Measurements from ENCODE around the gene GPR143. TPM values are rescaled to one million over a fixed set of nuclear protein-coding genes. Genes with fewer than 3 reads are reported as not detected.

The GPR143 gene
- total and polyA plus RNA-seq, 2 donors (not counting 3 experiments of a cell fraction or from before 2014, with no cell fraction given) = 9.3 to 17.7 TPM

DNA sequence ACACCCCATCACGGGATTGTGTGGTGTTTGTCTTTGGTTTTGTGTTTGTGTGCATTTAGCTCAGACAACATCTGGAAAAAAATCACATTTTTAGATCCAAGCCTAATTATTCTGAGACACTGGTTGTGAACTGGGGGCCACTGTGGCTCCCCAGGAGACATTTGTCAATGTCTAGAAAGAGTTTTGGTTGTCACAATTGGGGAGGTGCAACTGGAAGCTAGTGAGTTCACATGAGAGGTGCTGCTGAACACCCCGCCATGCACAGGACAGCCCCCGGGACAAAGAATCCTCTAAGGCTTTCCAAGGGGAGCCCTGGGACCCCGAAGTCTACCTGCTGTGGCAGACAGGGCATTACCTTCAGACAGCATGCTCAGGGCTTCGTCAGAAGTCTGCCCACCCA is 26.5 kb downstream of the GPR143 start:
- Histone ChIP-seq H4K20me1 (replicated peaks; ENCODE audit: control insufficient read depth, extremely low read depth, insufficient read depth, low read length) (no peaks in the 10 kb centered on the region), H2AFZ (ENCODE audit: low read depth, low read length) (no peak overlapping the region), H3K36me3 (ENCODE audit: control insufficient read depth in 2 of 2, extremely low read depth in 1 of 2, insufficient read depth in 2 of 2, low read length in 2 of 2) (no peaks in the 10 kb centered on the region), H3K9me3 (replicated peaks; ENCODE audit: control insufficient read depth, insufficient read depth, low read length) (no peaks in the 10 kb centered on the region), H3K4me3 (replicated peaks in 1 of 3; ENCODE audit: insufficient read depth in 1 of 3, low read depth in 1 of 3, low read length in 3 of 3) (no peak overlapping the region), H3K27ac (ENCODE audit: insufficient read depth, low read depth, low read length) (no peak overlapping the region), H3K4me1 (ENCODE audit: control insufficient read depth, extremely low read depth, insufficient read depth, low read length) (no peaks in the 10 kb centered on the region), H3K79me2 (ENCODE audit: control insufficient read depth, insufficient read depth, low read length) (no peaks in the 10 kb centered on the region), H3K4me2 (ENCODE audit: insufficient read depth, low read length) (no peak overlapping the region), H3K9me1 (replicated peaks; ENCODE audit: control insufficient read depth, extremely low read depth, insufficient read depth, low read length) (no peaks in the 10 kb centered on the region), H3K9ac (replicated peaks; ENCODE audit: extremely low read depth, insufficient read depth, low read length) (no peak overlapping the region), H3K27me3 (ENCODE audit: control insufficient read depth in 2 of 2, insufficient read depth in 2 of 2, low read length in 2 of 2) (no peaks in the 10 kb centered on the region)
- no peak for DNase-seq (ENCODE audit: low read depth, low spot score)
- no TSS peak for BruUV-seq (replicated peaks)
- intact Hi-C loops (cut with micrococcal nuclease) (no loop called here), dilution Hi-C loops (cut with MboI; ENCODE audit: extremely low pct_ligation_motif_present, low sequenced_read_pairs) (no loop called here)
- no peak for FAIRE-seq
- ChIA-PET POLR2A (no interaction called here), CTCF (no interaction called here)
- TF ChIP-seq, protein P1, sequence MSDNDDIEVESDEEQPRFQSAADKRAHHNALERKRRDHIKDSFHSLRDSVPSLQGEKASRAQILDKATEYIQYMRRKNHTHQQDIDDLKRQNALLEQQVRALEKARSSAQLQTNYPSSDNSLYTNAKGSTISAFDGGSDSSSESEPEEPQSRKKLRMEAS (IDR thresholded peaks at IDR 0.05; ENCODE audit: insufficient read depth, insufficient read length) = no peak
- TF ChIP-seq, protein P2, sequence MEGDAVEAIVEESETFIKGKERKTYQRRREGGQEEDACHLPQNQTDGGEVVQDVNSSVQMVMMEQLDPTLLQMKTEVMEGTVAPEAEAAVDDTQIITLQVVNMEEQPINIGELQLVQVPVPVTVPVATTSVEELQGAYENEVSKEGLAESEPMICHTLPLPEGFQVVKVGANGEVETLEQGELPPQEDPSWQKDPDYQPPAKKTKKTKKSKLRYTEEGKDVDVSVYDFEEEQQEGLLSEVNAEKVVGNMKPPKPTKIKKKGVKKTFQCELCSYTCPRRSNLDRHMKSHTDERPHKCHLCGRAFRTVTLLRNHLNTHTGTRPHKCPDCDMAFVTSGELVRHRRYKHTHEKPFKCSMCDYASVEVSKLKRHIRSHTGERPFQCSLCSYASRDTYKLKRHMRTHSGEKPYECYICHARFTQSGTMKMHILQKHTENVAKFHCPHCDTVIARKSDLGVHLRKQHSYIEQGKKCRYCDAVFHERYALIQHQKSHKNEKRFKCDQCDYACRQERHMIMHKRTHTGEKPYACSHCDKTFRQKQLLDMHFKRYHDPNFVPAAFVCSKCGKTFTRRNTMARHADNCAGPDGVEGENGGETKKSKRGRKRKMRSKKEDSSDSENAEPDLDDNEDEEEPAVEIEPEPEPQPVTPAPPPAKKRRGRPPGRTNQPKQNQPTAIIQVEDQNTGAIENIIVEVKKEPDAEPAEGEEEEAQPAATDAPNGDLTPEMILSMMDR (IDR thresholded peaks at IDR 0.05; ENCODE audit: extremely low read depth in 1 of 2, insufficient read depth in 1 of 2, low read depth in 1 of 2, low read length in 2 of 2) = no peak
- TF ChIP-seq FOS (IDR thresholded peaks at IDR 0.05; ENCODE audit: borderline replicate concordance, insufficient read depth, low read length) (no peak), GATA2 (IDR thresholded peaks at IDR 0.05; ENCODE audit: insufficient read depth, insufficient read length, low read depth, low read length) (no peak)

DNA sequence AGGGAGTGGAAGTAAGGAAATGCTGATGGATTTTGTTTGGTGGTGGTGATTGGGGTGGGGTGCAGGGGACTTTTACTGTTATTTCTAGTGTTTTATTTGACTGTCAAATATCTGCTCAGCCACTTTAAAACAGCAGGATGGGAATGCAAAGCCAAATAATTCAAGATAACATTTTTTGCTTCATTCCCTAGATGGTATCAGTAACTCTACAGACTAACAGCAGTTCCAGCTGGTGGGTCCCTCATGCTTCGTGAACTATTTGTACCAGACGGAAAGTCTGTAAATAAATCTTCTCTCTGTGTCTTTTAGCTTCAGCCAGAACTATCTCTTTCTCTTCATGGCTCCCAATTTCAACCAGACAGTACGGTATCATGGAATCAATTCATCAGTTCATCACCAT is 27.5 kb downstream of the GPR143 start:
- no peaks in the 10 kb centered on the region for H4K20me1 ChIP-seq (replicated peaks; ENCODE audit: control insufficient read depth, extremely low read depth, insufficient read depth, low read length)
- ChIA-PET POLR2A (no interaction called here), CTCF (no interaction called here)
- H3K36me3 ChIP-seq (ENCODE audit: control insufficient read depth in 2 of 2, extremely low read depth in 1 of 2, insufficient read depth in 2 of 2, low read length in 2 of 2) = no peaks in the 10 kb centered on the region
- dilution Hi-C loops (cut with MboI; ENCODE audit: extremely low pct_ligation_motif_present, low sequenced_read_pairs) (no loop called here), intact Hi-C loops (cut with micrococcal nuclease) (no loop called here)
- FAIRE-seq = no peak
- no peak overlapping the region for H2AFZ ChIP-seq (ENCODE audit: low read depth, low read length)
- no peaks in the 10 kb centered on the region for H3K9me3 ChIP-seq (replicated peaks; ENCODE audit: control insufficient read depth, insufficient read depth, low read length)
- H3K4me3 ChIP-seq (replicated peaks in 1 of 3; ENCODE audit: insufficient read depth in 1 of 3, low read depth in 1 of 3, low read length in 3 of 3) = no peak overlapping the region
- H3K4me1 ChIP-seq (ENCODE audit: control insufficient read depth, extremely low read depth, insufficient read depth, low read length) = no peaks in the 10 kb centered on the region
- no peaks in the 10 kb centered on the region for H3K9me1 ChIP-seq (replicated peaks; ENCODE audit: control insufficient read depth, extremely low read depth, insufficient read depth, low read length)
- no TSS peak for BruUV-seq (replicated peaks)
- TF ChIP-seq JUN (IDR thresholded peaks at IDR 0.05; ENCODE audit: borderline replicate concordance, insufficient read depth, insufficient read length, low read depth) (no peak), EZH2 (IDR thresholded peaks at IDR 0.05; ENCODE audit: borderline replicate concordance, low read depth, low read length, severe bottlenecking) (no peak), POLR2A (IDR thresholded peaks at IDR 0.05; ENCODE audit: low read depth, low read length) (no peak), MYC (IDR thresholded peaks at IDR 0.05; ENCODE audit: low read depth, low read length) (no peak), GATA2 (IDR thresholded peaks at IDR 0.05; ENCODE audit: insufficient read depth, insufficient read length, low read depth, low read length) (no peak), FOS (IDR thresholded peaks at IDR 0.05; ENCODE audit: borderline replicate concordance, insufficient read depth, low read length) (no peak), POLR2AphosphoS5 (IDR thresholded peaks at IDR 0.05; ENCODE audit: insufficient read depth, low read depth, low read length) (no peak)
- TF ChIP-seq, protein P2 (IDR thresholded peaks at IDR 0.05; ENCODE audit: extremely low read depth in 1 of 2, insufficient read depth in 1 of 2, low read depth in 1 of 2, low read length in 2 of 2) = no peak
- TF ChIP-seq, protein P1 (IDR thresholded peaks at IDR 0.05; ENCODE audit: insufficient read depth, insufficient read length) = no peak
- no peak overlapping the region for H3K27ac ChIP-seq (ENCODE audit: insufficient read depth, low read depth, low read length)
- no peaks in the 10 kb centered on the region for H3K27me3 ChIP-seq (ENCODE audit: control insufficient read depth in 2 of 2, insufficient read depth in 2 of 2, low read length in 2 of 2)
- H3K4me2 ChIP-seq (ENCODE audit: insufficient read depth, low read length) = no peak overlapping the region
- no peak overlapping the region for H3K9ac ChIP-seq (replicated peaks; ENCODE audit: extremely low read depth, insufficient read depth, low read length)
- no peak for DNase-seq (ENCODE audit: low read depth, low spot score)
- no peaks in the 10 kb centered on the region for H3K79me2 ChIP-seq (ENCODE audit: control insufficient read depth, insufficient read depth, low read length)
